PC-3 (cell line): Measurements from ENCODE around the gene TUSC2.

Source experiments
- EZH2phosphoT487 ChIP-seq: fragments of 300-600 bp; sonication (generic); IDR thresholded peaks from 2 replicates; pipeline ENCODE4 v1.6.1; 2018; ENCODE audit warnings: mild to moderate bottlenecking, antibody characterized with exemption, low read length, borderline replicate concordance
- TF ChIP-seq, protein P1 (sequence below): fragments of 300-600 bp; sonication (generic); conservative IDR thresholded peaks from 2 replicates; pipeline ENCODE4 v1.5.1; 2017; ENCODE audit warnings: antibody characterized with exemption, low read depth, mild to moderate bottlenecking, low read length

DNA sequence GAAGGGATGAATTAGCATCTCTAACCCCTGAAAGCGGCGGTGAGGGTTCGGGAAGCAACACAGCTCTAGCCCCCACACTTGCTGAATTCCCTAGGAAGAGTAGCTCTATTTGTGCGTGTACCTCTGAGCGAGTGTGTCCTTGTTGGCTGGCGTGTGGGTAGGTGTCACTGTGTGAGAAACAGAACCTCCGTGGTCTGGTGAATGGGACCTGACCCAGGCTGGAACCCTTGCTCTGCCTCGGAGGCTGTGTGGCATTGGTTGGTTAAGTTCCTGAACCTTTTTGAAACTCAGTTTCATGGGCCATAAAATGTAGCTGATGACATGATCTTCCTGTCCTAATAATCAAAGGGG, 31.7 kb upstream of the TUSC2 start:
- TF ChIP-seq, protein P1, sequence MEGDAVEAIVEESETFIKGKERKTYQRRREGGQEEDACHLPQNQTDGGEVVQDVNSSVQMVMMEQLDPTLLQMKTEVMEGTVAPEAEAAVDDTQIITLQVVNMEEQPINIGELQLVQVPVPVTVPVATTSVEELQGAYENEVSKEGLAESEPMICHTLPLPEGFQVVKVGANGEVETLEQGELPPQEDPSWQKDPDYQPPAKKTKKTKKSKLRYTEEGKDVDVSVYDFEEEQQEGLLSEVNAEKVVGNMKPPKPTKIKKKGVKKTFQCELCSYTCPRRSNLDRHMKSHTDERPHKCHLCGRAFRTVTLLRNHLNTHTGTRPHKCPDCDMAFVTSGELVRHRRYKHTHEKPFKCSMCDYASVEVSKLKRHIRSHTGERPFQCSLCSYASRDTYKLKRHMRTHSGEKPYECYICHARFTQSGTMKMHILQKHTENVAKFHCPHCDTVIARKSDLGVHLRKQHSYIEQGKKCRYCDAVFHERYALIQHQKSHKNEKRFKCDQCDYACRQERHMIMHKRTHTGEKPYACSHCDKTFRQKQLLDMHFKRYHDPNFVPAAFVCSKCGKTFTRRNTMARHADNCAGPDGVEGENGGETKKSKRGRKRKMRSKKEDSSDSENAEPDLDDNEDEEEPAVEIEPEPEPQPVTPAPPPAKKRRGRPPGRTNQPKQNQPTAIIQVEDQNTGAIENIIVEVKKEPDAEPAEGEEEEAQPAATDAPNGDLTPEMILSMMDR = no peak
- TF ChIP-seq EZH2phosphoT487 = no peak
